Neural crest cell (in vitro differentiated cells): ENCODE measurements around the gene FAM217B. TPM values are rescaled to one million over a fixed set of nuclear protein-coding genes. Genes with fewer than 3 reads are reported as not detected.

Experiments used
- DNase-seq: peaks from one replicate; pipeline ENCODE4 v3.0.0; 2021; ENCODE audit warnings: low read depth, mixed read lengths, low spot score
- H3K27ac Mint-ChIP-seq: one replicate; pipeline ENCODE4 v1.8.0; 2021; ENCODE audit warnings: mild to moderate bottlenecking, mixed read lengths; ENCODE audit not compliant: unreplicated experiment
- H3K27me3 Mint-ChIP-seq: 2 replicates; pipeline ENCODE4 v1.8.0; 2021; ENCODE audit warnings: low read depth, mild to moderate bottlenecking, mixed read lengths
- H3K36me3 Mint-ChIP-seq: 2 replicates; pipeline ENCODE4 v1.8.0; 2021; ENCODE audit warnings: low read depth, mild to moderate bottlenecking, mixed read lengths
- H3K4me1 Mint-ChIP-seq: 2 replicates; pipeline ENCODE4 v1.8.0; 2021; ENCODE audit warnings: mixed read lengths
- H3K4me3 Mint-ChIP-seq: one replicate; pipeline ENCODE4 v1.8.0; 2021; ENCODE audit warnings: mild to moderate bottlenecking, mixed read lengths
- H3K9me3 Mint-ChIP-seq: 2 replicates; pipeline ENCODE4 v1.8.0; 2021; ENCODE audit warnings: mixed read lengths
- CTCF ChIP-seq: fragments of 200-600 bp; sonication (generic); conservative IDR thresholded peaks from 2 replicates; pipeline ENCODE4 v1.5.0; 2021; ENCODE audit warnings: antibody characterized with exemption, mild to moderate bottlenecking
- total RNA-seq: library from RNA; stranded (reverse); gene quantifications from 2 replicates; pipeline ENCODE4 v1.2.1, GENCODE V29; 2021

Gene FAM217B
- total RNA-seq, 1 donor from 2014 or later: 47.9 TPM

GRCh38 chr20:59993736-59994430 is 53.7 kb downstream of the FAM217B start:
- no peaks in the 10 kb centered on the region for H3K36me3 Mint-ChIP-seq
- peak overlapping the region; percentile 21 for H3K27ac Mint-ChIP-seq
- DNase-seq: no peak
- peaks cover 10% of the 10 kb centered on the region for H3K4me1 Mint-ChIP-seq
- peaks cover 7% of the 10 kb centered on the region for H3K27me3 Mint-ChIP-seq
- no peak for TF ChIP-seq CTCF
- H3K4me3 Mint-ChIP-seq: peak overlapping the region; percentile 65
- no peaks in the 10 kb centered on the region for H3K9me3 Mint-ChIP-seq

GRCh38 chr20:59994697-59995122 is 54.5 kb downstream of the FAM217B start:
- Mint-ChIP-seq H3K4me3 (no peak overlapping the region), H3K4me1 (peaks cover 10% of the 10 kb centered on the region), H3K27ac (no peak overlapping the region), H3K27me3 (peaks cover 7% of the 10 kb centered on the region), H3K36me3 (no peaks in the 10 kb centered on the region), H3K9me3 (no peaks in the 10 kb centered on the region)
- no peak for DNase-seq
- TF ChIP-seq CTCF: no peak

GRCh38 chr20:59996108-59996507 is 55.9 kb downstream of the FAM217B start:
- no peak for DNase-seq
- H3K36me3 Mint-ChIP-seq: no peaks in the 10 kb centered on the region
- TF ChIP-seq CTCF: no peak
- H3K27me3 Mint-ChIP-seq: peaks cover 7% of the 10 kb centered on the region
- H3K9me3 Mint-ChIP-seq: no peaks in the 10 kb centered on the region
- H3K4me3 Mint-ChIP-seq: no peak overlapping the region
- peaks cover 18% of the 10 kb centered on the region for H3K4me1 Mint-ChIP-seq
- no peak overlapping the region for H3K27ac Mint-ChIP-seq

DNA sequence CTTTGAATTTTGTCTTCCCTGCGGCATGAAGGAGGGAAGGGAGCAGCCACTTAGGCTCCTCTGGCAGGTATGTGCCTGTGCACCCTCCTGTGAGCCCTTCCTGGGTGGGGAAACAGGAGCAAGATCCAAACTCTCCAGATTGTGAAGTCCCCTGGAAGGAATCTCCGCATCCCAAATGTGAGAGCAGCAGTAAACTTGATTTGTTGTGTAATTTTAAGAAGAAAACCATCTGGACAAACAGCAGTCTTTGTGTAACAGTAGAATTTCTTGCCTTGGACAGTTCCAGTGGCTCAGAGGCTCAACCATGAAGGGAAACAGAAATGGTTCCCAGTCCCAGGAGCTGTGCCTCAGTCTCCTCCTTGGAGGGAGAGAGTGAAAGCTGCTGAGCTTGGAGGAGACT is 57.7 kb downstream of the FAM217B start:
- Mint-ChIP-seq H3K36me3 (no peaks in the 10 kb centered on the region), H3K4me1 (peaks cover 20% of the 10 kb centered on the region), H3K9me3 (no peaks in the 10 kb centered on the region), H3K27me3 (peaks cover 7% of the 10 kb centered on the region), H3K4me3 (no peak overlapping the region), H3K27ac (no peak overlapping the region)
- TF ChIP-seq CTCF: no peak
- DNase-seq: no peak

Other genes starting within 250 kb of the FAM217B start
- gene SYCP2, start 6.8 kb upstream of the FAM217B start, total RNA-seq: 1.9 and 2.3 TPM in 2 replicates
- 7.0 and 7.9 TPM in 2 replicates for gene PPP1R3D, start 84 bp upstream of the FAM217B start, total RNA-seq
- 0.86 and 0.89 TPM in 2 replicates for gene CDH26, start 18.0 kb downstream of the FAM217B start, total RNA-seq